Mesothelial cell of epicardium (in vitro differentiated cells): ENCODE measurements around the gene HOGA1. TPM values are rescaled to one million over a fixed set of nuclear protein-coding genes. Genes with fewer than 3 reads are reported as not detected.

Experiments
- DNase-seq, 2 experiments: peaks; one replicate each; pipeline ENCODE4 v3.0.0; 2021; ENCODE audit warnings: low spot score in 2 of 2; ENCODE audit not compliant: unreplicated experiment in 2 of 2
- H3K27ac Mint-ChIP-seq: 2 replicates; pipeline ENCODE4 v1.8.0; 2021; ENCODE audit warnings: mixed read lengths
- H3K27me3 Mint-ChIP-seq: 2 replicates; pipeline ENCODE4 v1.8.0; 2021; ENCODE audit warnings: low read depth, mixed read lengths
- H3K36me3 Mint-ChIP-seq: 2 replicates; pipeline ENCODE4 v1.8.0; 2021; ENCODE audit warnings: mixed read lengths
- H3K4me1 Mint-ChIP-seq: 2 replicates; pipeline ENCODE4 v1.8.0; 2021; ENCODE audit warnings: mixed read lengths
- H3K4me3 Mint-ChIP-seq: 2 replicates; pipeline ENCODE4 v1.8.0; 2021; ENCODE audit warnings: mild to moderate bottlenecking, moderate library complexity, mixed read lengths
- H3K9me3 Mint-ChIP-seq: 2 replicates; pipeline ENCODE4 v1.8.0; 2021; ENCODE audit warnings: mixed read lengths
- CTCF ChIP-seq: fragments of 200-600 bp; sonication (generic); IDR thresholded peaks from one replicate; pipeline ENCODE4 v1.5.0; 2021; ENCODE audit warnings: antibody characterized with exemption; ENCODE audit not compliant: unreplicated experiment
- total RNA-seq: library from RNA; stranded (reverse); gene quantifications from 3 replicates; pipeline ENCODE4 v1.2.1, GENCODE V29; 2021

HOGA1 gene
- 0.31 to 0.50 TPM (median 0.40 TPM) in 3 replicates for total RNA-seq

GRCh38 chr10:97584060-97584797 is at the start of gene HOGA1:
Gene HOGA1, plus strand, starts transcription at chr10:97584389. Its CDS starts 315 bp downstream, at chr10:97584704.
- Mint-ChIP-seq H3K36me3 (no peaks in the 10 kb centered on the region), H3K9me3 (no peaks in the 10 kb centered on the region), H3K4me1 (peaks cover 6% of the 10 kb centered on the region), H3K4me3 (no peak within 1 kb of the TSS), H3K27me3 (no peaks in the 10 kb centered on the region), H3K27ac (no peak within 1 kb of the TSS)
- TF ChIP-seq CTCF, result no peak
- no peak for DNase-seq

GRCh38 chr10:97534746-97535367 is 49.3 kb upstream of the HOGA1 start:
- Mint-ChIP-seq H3K4me1 (peaks cover 14% of the 10 kb centered on the region), H3K27me3 (no peaks in the 10 kb centered on the region), H3K36me3 (peaks cover 2% of the 10 kb centered on the region), H3K4me3 (no peak overlapping the region), H3K9me3 (peaks cover 2% of the 10 kb centered on the region), H3K27ac (no peak overlapping the region)
- no peak for DNase-seq
- TF ChIP-seq CTCF, result no peak

GRCh38 chr10:97537186-97537869 is 46.9 kb upstream of the HOGA1 start:
- Mint-ChIP-seq H3K4me3 (no peak overlapping the region), H3K36me3 (no peaks in the 10 kb centered on the region), H3K27me3 (no peaks in the 10 kb centered on the region), H3K4me1 (peaks cover 28% of the 10 kb centered on the region), H3K9me3 (no peaks in the 10 kb centered on the region), H3K27ac (no peak overlapping the region)
- no peak for DNase-seq
- no peak for TF ChIP-seq CTCF

GRCh38 chr10:97538411-97538810 is 45.8 kb upstream of the HOGA1 start:
- TF ChIP-seq CTCF, result no peak
- H3K36me3 Mint-ChIP-seq, result no peaks in the 10 kb centered on the region
- DNase-seq, result no peak
- peak overlapping the region; percentile 80 for H3K27ac Mint-ChIP-seq
- no peaks in the 10 kb centered on the region for H3K9me3 Mint-ChIP-seq
- H3K27me3 Mint-ChIP-seq, result no peaks in the 10 kb centered on the region
- peaks cover 39% of the 10 kb centered on the region for H3K4me1 Mint-ChIP-seq
- H3K4me3 Mint-ChIP-seq, result no peak overlapping the region

GRCh38 chr10:97538839-97539238 is 45.4 kb upstream of the HOGA1 start:
- H3K27ac Mint-ChIP-seq, result peak overlapping the region; percentile 80
- peaks cover 43% of the 10 kb centered on the region for H3K4me1 Mint-ChIP-seq
- no peaks in the 10 kb centered on the region for H3K36me3 Mint-ChIP-seq
- H3K4me3 Mint-ChIP-seq, result no peak overlapping the region
- no peak for TF ChIP-seq CTCF
- H3K9me3 Mint-ChIP-seq, result no peaks in the 10 kb centered on the region
- DNase-seq, result no peak
- H3K27me3 Mint-ChIP-seq, result no peaks in the 10 kb centered on the region
